Glutamatergic neuron (in vitro differentiated cells): ENCODE data around the gene WAS. TPM values are rescaled to one million over a fixed set of nuclear protein-coding genes. Genes with fewer than 3 reads are reported as not detected.
A peak's percentile ranks its signal among the peaks of the same experiment; 100 is the strongest.
"Not testable (repeated sequence)": the region's sequence is repeated elsewhere in the genome, so short reads cannot be mapped to it uniquely, and the experiment has no call there.

Experiments used
- DNase-seq: peaks from one replicate; pipeline ENCODE4 v3.0.0; 2022
- H3K27ac Mint-ChIP-seq: one replicate; pipeline ENCODE4 v1.8.0; 2020; ENCODE audit warnings: mild to moderate bottlenecking, mixed read lengths, inconsistent platforms; ENCODE audit not compliant: unreplicated experiment
- H3K27me3 Mint-ChIP-seq: one replicate; pipeline ENCODE4 v1.8.0; 2020; ENCODE audit warnings: mild to moderate bottlenecking, moderate library complexity, mixed read lengths, inconsistent platforms; ENCODE audit not compliant: unreplicated experiment
- H3K36me3 Mint-ChIP-seq: one replicate; pipeline ENCODE4 v1.8.0; 2020; ENCODE audit warnings: mild to moderate bottlenecking, mixed read lengths, inconsistent platforms; ENCODE audit not compliant: unreplicated experiment
- H3K4me1 Mint-ChIP-seq: one replicate; pipeline ENCODE4 v1.8.0; 2020; ENCODE audit warnings: mild to moderate bottlenecking, low read depth, mixed read lengths, inconsistent platforms; ENCODE audit not compliant: unreplicated experiment
- H3K4me3 Mint-ChIP-seq: one replicate; pipeline ENCODE4 v1.8.0; 2020; ENCODE audit warnings: mild to moderate bottlenecking, mixed read lengths, inconsistent platforms; ENCODE audit not compliant: unreplicated experiment
- H3K9me3 Mint-ChIP-seq: one replicate; pipeline ENCODE4 v1.8.0; 2020; ENCODE audit warnings: mild to moderate bottlenecking, moderate library complexity, mixed read lengths, inconsistent platforms; ENCODE audit not compliant: unreplicated experiment
- total RNA-seq: library from RNA; stranded (reverse); fragmentation: NEBNext Ultra II Directional; extraction: Animal tissue kit (Norgen Biotek cat#: 25700); gene quantifications from one replicate; pipeline ENCODE4 v1.2.1, GENCODE V29; 2021; ENCODE audit not compliant: unreplicated experiment
- TF ChIP-seq, protein P1 (sequence below): fragments of 200-600 bp; sonication (generic); IDR thresholded peaks from one replicate; pipeline ENCODE4 v1.5.0; 2021; ENCODE audit not compliant: partially characterized antibody, unreplicated experiment

The WAS gene
- total RNA-seq, 1 donor from 2014 or later, result 2.6 TPM

DNA sequence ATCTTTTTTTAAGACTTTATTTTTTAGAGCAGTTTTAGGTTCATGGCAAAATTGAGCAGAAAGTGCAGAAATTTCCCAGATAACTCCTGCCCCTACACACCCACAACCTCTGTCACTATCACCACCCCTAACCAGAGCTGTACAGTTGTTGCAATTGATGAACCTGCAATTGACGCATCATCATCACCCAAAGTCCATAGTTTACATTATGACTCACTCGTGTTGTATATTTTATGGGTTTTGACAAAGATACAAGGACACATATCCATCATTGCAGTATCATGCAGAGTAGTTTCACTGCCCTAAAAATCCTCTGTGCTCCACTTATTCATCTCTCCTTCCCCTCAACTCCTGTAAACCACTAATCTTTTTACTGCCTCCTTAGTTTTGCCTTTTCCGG is 34.5 kb upstream of the WAS start:
- no peak for DNase-seq
- Mint-ChIP-seq H3K4me1 (peaks cover 6% of the 10 kb centered on the region), H3K36me3 (peaks cover 4% of the 10 kb centered on the region), H3K4me3 (peak overlapping the region; percentile 50), H3K27ac (peak overlapping the region; percentile 97), H3K9me3 (no peaks in the 10 kb centered on the region), H3K27me3 (peaks cover 3% of the 10 kb centered on the region)
- TF ChIP-seq, protein P1, sequence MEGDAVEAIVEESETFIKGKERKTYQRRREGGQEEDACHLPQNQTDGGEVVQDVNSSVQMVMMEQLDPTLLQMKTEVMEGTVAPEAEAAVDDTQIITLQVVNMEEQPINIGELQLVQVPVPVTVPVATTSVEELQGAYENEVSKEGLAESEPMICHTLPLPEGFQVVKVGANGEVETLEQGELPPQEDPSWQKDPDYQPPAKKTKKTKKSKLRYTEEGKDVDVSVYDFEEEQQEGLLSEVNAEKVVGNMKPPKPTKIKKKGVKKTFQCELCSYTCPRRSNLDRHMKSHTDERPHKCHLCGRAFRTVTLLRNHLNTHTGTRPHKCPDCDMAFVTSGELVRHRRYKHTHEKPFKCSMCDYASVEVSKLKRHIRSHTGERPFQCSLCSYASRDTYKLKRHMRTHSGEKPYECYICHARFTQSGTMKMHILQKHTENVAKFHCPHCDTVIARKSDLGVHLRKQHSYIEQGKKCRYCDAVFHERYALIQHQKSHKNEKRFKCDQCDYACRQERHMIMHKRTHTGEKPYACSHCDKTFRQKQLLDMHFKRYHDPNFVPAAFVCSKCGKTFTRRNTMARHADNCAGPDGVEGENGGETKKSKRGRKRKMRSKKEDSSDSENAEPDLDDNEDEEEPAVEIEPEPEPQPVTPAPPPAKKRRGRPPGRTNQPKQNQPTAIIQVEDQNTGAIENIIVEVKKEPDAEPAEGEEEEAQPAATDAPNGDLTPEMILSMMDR, result no peak

DNA sequence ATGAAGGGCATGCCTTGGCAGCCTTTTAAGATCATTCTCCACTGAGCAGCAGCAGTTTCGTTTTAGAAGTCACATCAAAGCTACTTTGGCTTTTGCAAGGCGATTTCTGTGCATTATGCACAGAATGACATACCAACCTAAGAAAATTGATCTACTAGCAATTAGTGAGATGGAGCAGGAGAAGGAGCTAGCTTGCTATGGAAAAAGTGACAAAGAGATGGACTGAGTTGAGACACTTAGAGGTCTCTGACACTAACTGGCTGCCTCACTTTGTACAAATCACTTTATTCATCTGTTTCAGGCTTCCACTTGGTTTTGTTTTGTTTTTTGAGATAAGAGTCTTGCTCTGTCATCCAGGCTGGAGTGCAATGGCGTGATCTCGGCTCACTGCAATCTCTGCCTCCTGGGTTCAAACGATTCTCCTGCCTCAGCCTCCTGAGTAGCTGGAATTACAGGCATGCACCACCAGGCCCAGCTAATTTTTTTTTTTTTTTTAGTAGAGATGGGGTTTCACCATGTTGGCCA is 31.5 kb upstream of the WAS start:
- not testable (repeated sequence) for H3K27me3 Mint-ChIP-seq, H3K9me3 Mint-ChIP-seq, H3K4me1 Mint-ChIP-seq

DNA sequence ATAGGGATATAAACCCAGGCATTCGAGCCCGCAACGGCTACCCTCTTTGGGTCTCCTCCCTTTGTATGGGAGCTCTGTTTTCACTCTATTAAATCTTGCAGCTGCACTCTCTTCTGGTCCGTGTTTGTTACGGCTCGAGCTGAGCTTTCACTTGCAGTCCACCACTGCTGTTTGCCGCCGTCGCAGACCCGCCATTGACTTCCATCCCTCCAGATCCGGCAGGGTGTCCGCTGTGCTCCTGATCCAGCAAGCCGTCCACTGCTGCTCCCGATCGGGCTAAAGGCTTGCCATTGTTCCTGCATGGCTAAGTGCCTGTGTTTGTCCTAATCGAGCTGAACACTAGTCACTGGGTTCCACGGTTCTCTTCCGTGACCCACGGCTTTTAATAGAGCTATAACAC is 28.9 kb upstream of the WAS start:
- not testable (repeated sequence) for DNase-seq

More for the DNA sequence above, 31.5 kb upstream of the WAS start:
- H3K4me3 Mint-ChIP-seq, H3K36me3 Mint-ChIP-seq, H3K27ac Mint-ChIP-seq, DNase-seq: not testable (repeated sequence)

DNA sequence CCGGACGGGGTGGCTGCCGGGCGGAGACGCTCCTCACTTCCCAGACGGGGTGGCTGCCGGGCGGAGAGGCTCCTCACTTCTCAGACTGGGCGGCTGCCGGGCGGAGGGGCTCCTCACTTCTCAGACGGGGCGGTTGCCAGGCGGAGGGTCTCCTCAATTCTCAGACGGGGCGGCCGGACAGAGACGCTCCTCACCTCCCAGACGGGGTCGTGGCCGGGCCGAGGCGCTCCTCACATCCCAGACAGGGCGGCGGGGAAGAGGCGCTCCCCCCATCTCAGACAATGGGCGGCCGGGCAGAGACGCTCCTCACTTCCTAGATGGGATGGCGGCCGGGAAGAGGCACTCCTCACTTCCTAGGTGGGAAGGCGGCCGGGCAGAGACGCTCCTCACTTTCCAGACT is 23.9 kb upstream of the WAS start:
- not testable (repeated sequence) for H3K27me3 Mint-ChIP-seq, H3K4me1 Mint-ChIP-seq, H3K27ac Mint-ChIP-seq, H3K9me3 Mint-ChIP-seq, H3K4me3 Mint-ChIP-seq, DNase-seq
- peaks cover 14% of the 10 kb centered on the region for H3K36me3 Mint-ChIP-seq

More for the DNA sequence above, 28.9 kb upstream of the WAS start:
- H3K4me1 Mint-ChIP-seq, H3K36me3 Mint-ChIP-seq, H3K9me3 Mint-ChIP-seq, H3K4me3 Mint-ChIP-seq, H3K27ac Mint-ChIP-seq, H3K27me3 Mint-ChIP-seq: not testable (repeated sequence)

DNA sequence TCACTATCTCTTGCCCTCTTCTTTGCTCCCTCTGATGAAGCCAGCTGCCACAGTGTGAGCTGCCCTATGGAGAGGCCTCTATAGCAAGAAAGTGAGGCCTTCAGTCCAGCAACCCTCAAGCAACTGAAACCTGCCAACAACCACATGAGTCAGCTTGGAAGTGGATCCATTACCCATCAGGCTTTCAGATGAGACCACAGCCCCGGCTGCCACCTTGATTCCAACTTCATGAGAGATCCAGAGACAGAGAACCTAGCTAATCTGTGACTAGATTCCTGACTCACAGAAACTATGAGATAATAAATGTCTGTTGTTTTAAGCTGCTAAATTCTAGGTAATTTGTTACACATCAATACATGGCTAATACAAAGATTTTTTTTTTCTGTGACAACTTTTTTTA is 20.4 kb upstream of the WAS start:
- TF ChIP-seq, protein P1, result no peak
- no peak overlapping the region for H3K27ac Mint-ChIP-seq
- H3K4me1 Mint-ChIP-seq, result no peaks in the 10 kb centered on the region
- no peak overlapping the region for H3K4me3 Mint-ChIP-seq
- peaks cover 8% of the 10 kb centered on the region for H3K36me3 Mint-ChIP-seq
- no peaks in the 10 kb centered on the region for H3K9me3 Mint-ChIP-seq
- DNase-seq, result no peak
- H3K27me3 Mint-ChIP-seq, result peaks cover 3% of the 10 kb centered on the region

DNA sequence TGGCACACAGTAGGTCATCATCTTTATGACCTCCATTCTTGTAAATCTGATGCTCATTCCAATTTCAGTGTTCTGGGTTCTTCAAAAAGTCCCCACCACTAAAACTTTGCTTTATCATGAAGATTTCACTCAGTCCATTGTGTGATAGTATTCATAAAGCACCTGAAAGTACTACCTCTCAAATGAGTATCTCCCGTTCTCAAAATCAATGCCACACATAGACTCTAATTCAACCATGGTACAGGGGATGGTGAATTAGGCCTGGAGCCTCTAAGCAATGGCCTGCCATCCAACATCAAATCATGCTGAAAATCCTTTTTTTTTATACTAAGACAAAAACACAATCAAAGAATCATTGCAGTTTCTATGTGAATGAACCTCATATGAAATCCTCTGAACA is 19.4 kb upstream of the WAS start:
- H3K27me3 Mint-ChIP-seq, result peaks cover 3% of the 10 kb centered on the region
- DNase-seq, result no peak
- TF ChIP-seq, protein P1, result no peak
- H3K27ac Mint-ChIP-seq, result no peak overlapping the region
- peaks cover 8% of the 10 kb centered on the region for H3K36me3 Mint-ChIP-seq
- no peaks in the 10 kb centered on the region for H3K9me3 Mint-ChIP-seq
- no peaks in the 10 kb centered on the region for H3K4me1 Mint-ChIP-seq
- H3K4me3 Mint-ChIP-seq, result no peak overlapping the region
